CD4-positive, CD25-positive, alpha-beta regulatory T cell (primary cell): ENCODE data around the gene LENG8. TPM values are rescaled to one million over a fixed set of nuclear protein-coding genes. Genes with fewer than 3 reads are reported as not detected.

ENCODE experiments used
- ATAC-seq, 2 donors: fragments of 150-1000 bp; cut with Tn5 transposase; one replicate each; pipeline ENCODE4 v1.10.0; 2021; ENCODE audit warnings: low read depth in 2 of 2, moderate number of reproducible peaks in 2 of 2, moderate library complexity in 1 of 2
- DNase-seq, 3 donors: peaks; one replicate each; pipeline versions ENCODE4 v3.0.0 to v3.0.0-alpha.2; 2012 to 2022; ENCODE audit warnings: mixed read lengths in 1 of 3
- H3K27ac ChIP-seq: one replicate; pipeline ENCODE4 v1.7.0; 2013; ENCODE audit warnings: mild to moderate bottlenecking, low read length; ENCODE audit not compliant: insufficient read depth, poor library complexity, severe bottlenecking
- H3K27me3 ChIP-seq: one replicate; pipeline ENCODE4 v1.7.0; 2013; ENCODE audit warnings: low read length; ENCODE audit not compliant: control insufficient read depth, insufficient read depth
- H3K36me3 ChIP-seq: one replicate; pipeline ENCODE4 v1.7.0; 2013; ENCODE audit warnings: mild to moderate bottlenecking, low read length, moderate library complexity; ENCODE audit not compliant: control insufficient read depth, insufficient read depth
- H3K4me1 ChIP-seq: 2 replicates; pipeline ENCODE4 v1.7.0; 2013; ENCODE audit warnings: mild to moderate bottlenecking, low read length; ENCODE audit not compliant: insufficient read depth, control insufficient read depth, poor library complexity, severe bottlenecking
- H3K4me3 ChIP-seq: one replicate; pipeline ENCODE4 v1.7.0; 2013; ENCODE audit warnings: low read depth, mild to moderate bottlenecking, low read length, moderate library complexity
- H3K9me3 ChIP-seq, 2 experiments: 1 replicate in 1 of 2; 2 replicates in 1 of 2; pipeline ENCODE4 v1.7.0; 2013; ENCODE audit warnings: low read length in 2 of 2, mild to moderate bottlenecking in 1 of 2, moderate library complexity in 1 of 2; ENCODE audit not compliant: control insufficient read depth in 2 of 2
- H3K27ac Mint-ChIP-seq, 3 donors: one replicate each; pipeline ENCODE4 v1.8.0; 2020 to 2022; ENCODE audit warnings: mild to moderate bottlenecking in 3 of 3, mixed read lengths in 3 of 3, moderate library complexity in 2 of 3
- H3K27me3 Mint-ChIP-seq: one replicate; pipeline ENCODE4 v1.8.0; 2022; ENCODE audit warnings: mild to moderate bottlenecking, mixed read lengths
- H3K36me3 Mint-ChIP-seq: one replicate; pipeline ENCODE4 v1.8.0; 2020; ENCODE audit warnings: mixed read lengths
- H3K4me1 Mint-ChIP-seq, 4 donors: one replicate each; pipeline ENCODE4 v1.8.0; 2020 to 2022; ENCODE audit warnings: mixed read lengths in 4 of 4, mild to moderate bottlenecking in 1 of 4
- H3K4me3 Mint-ChIP-seq, 4 donors: one replicate each; pipeline ENCODE4 v1.8.0; 2020 to 2022; ENCODE audit warnings: mild to moderate bottlenecking in 4 of 4, mixed read lengths in 4 of 4, moderate library complexity in 3 of 4
- H3K9me3 Mint-ChIP-seq, 7 donors: one replicate each; pipeline ENCODE4 v1.8.0; 2020 to 2022; ENCODE audit warnings: mixed read lengths in 7 of 7, mild to moderate bottlenecking in 3 of 7, moderate library complexity in 2 of 7
- polyA plus RNA-seq, 4 donors: library from polyadenylated mRNA; unstranded; fragments of 300-500 nt; fragmentation: Illumina TruSeq; gene quantifications; one replicate each; pipeline ENCODE4 v1.2.3, GENCODE V29; 2021
- total RNA-seq: library from RNA; stranded (reverse); gene quantifications from one replicate; pipeline ENCODE4 v1.2.3, GENCODE V29; 2022

LENG8 gene
- total and polyA plus RNA-seq, 5 donors from 2014 or later: 3.9 to 558 (median 6.5) TPM

DNA sequence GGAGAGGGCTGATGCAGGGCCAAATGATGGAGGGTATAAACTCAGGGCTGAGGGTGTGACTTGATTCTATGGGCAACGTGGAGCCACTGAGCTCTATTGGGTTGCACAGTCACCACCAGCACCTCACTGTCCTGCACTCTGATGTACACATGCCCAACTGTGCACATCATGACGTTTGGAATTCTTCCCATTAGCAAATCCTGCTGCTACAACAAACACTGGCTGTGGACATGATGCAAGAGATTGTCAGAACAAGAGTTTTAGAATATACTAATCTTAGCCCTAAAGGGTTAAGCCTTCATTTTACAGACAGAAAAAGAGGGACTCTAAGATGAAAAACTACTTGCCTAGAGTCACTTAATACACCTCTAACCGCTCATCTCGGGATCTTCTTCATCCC is 36.1 kb upstream of the LENG8 start:
- peaks cover 14% of the 10 kb centered on the region for H3K27me3 ChIP-seq
- ATAC-seq (no peak), DNase-seq (no peak)
- Mint-ChIP-seq H3K9me3 (peaks cover 0 to 6% (median 3%) of the 10 kb centered on the region in 7 donors), H3K36me3 (peaks cover 9% of the 10 kb centered on the region), H3K27me3 (peaks cover 14% of the 10 kb centered on the region), H3K4me1 (peaks cover 0 to 16% (median 9%) of the 10 kb centered on the region in 4 donors), H3K4me3 (no peak overlapping the region), H3K27ac (no peak overlapping the region)
- no peaks in the 10 kb centered on the region for H3K36me3 ChIP-seq
- peaks cover 7% of the 10 kb centered on the region for H3K4me1 ChIP-seq
- peaks cover 0 to 5% of the 10 kb centered on the region in 2 experiments for H3K9me3 ChIP-seq
- H3K27ac ChIP-seq: no peak overlapping the region
- no peak overlapping the region for H3K4me3 ChIP-seq

DNA sequence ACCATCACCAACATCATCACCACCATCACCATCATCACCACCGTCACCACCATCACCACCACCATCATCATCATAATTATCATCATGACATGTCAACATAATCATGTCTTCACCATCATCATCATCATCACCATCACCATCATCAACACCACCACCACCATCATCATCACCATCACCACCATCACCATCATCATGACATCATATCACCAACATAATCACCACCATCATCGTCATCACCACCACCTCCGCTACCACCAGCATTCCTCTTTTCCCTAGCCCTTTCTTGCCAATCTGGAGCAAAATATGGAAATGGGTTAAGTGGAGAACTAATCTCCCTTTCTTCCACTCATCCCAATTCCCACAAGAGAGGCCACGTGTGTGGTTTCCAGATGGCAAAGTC is 34.8 kb upstream of the LENG8 start:
- DNase-seq (no peak), ATAC-seq (no peak)
- Histone ChIP-seq H3K9me3 (no peaks in the 10 kb centered on the region), H3K4me3 (no peak overlapping the region), H3K27ac (no peak overlapping the region), H3K27me3 (peaks cover 14% of the 10 kb centered on the region), H3K36me3 (no peaks in the 10 kb centered on the region), H3K4me1 (peaks cover 7% of the 10 kb centered on the region)
- H3K9me3 Mint-ChIP-seq: peaks cover 0 to 5% (median 3%) of the 10 kb centered on the region in 7 donors
- H3K36me3 Mint-ChIP-seq: peaks cover 9% of the 10 kb centered on the region
- no peak overlapping the region for H3K4me3 Mint-ChIP-seq
- H3K27ac Mint-ChIP-seq: no peak overlapping the region
- H3K4me1 Mint-ChIP-seq: peaks cover 0 to 22% (median 10%) of the 10 kb centered on the region in 4 donors
- peaks cover 12% of the 10 kb centered on the region for H3K27me3 Mint-ChIP-seq

DNA sequence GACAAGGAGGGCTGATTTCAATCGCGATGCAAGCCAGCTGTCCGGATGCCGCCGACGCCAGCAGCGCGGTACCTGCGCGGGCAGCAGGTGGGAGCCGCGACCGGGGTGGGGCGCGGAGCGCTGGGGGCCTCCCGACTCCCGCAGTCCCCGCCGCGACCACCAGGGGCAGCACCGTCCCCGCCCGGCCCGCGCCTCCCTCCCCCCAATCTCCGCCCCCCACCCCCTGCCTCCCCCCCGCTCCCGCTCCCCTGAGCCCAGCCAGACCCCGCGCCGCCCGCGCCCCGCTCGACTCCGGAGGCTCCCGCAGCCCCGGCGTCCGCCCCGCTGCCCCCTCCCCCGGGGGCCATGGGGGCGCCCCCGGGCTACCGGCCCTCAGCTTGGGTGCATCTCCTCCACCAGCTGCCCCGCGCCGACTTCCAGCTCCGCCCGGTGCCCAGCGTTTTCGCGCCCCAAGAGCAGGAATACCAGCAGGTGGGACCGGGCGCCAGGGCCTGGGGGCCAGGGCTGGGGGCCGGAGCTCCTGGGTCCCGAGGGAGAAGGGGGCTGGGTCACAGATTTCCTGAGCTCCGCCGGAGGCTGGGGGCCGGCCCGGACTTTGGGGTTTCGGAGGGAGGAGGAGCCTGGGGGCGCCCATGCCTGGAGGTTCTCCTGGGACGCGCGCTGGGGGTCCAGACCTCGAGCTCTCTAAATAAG is 33.6 kb upstream of the LENG8 start, which contains the start of gene TTYH1:
Gene TTYH1, plus strand, starts transcription at position 257 of the 693 bp plus-strand sequence. Its CDS starts 89 bp downstream, at position 346.
- peaks cover 0 to 25% (median 10%) of the 10 kb centered on the region in 4 donors for H3K4me1 Mint-ChIP-seq
- peak within 1 kb of the TSS in 1 of 3 donors; percentile 57 for H3K27ac Mint-ChIP-seq
- no peak within 1 kb of the TSS for H3K4me3 ChIP-seq
- no peak for DNase-seq
- peaks cover 14% of the 10 kb centered on the region for H3K27me3 ChIP-seq
- peaks cover 7% of the 10 kb centered on the region for H3K4me1 ChIP-seq
- no peak within 1 kb of the TSS for H3K27ac ChIP-seq
- no peaks in the 10 kb centered on the region for H3K36me3 ChIP-seq
- peak within 1 kb of the TSS in 1 of 4 donors; percentile 43 for H3K4me3 Mint-ChIP-seq
- peaks cover 10% of the 10 kb centered on the region for H3K27me3 Mint-ChIP-seq
- peak in 1 of 2 donors; percentile 35 for ATAC-seq
- H3K9me3 Mint-ChIP-seq: peaks cover 0 to 4% (median 3%) of the 10 kb centered on the region in 7 donors
- peaks cover 9% of the 10 kb centered on the region for H3K36me3 Mint-ChIP-seq
- no peaks in the 10 kb centered on the region for H3K9me3 ChIP-seq

DNA sequence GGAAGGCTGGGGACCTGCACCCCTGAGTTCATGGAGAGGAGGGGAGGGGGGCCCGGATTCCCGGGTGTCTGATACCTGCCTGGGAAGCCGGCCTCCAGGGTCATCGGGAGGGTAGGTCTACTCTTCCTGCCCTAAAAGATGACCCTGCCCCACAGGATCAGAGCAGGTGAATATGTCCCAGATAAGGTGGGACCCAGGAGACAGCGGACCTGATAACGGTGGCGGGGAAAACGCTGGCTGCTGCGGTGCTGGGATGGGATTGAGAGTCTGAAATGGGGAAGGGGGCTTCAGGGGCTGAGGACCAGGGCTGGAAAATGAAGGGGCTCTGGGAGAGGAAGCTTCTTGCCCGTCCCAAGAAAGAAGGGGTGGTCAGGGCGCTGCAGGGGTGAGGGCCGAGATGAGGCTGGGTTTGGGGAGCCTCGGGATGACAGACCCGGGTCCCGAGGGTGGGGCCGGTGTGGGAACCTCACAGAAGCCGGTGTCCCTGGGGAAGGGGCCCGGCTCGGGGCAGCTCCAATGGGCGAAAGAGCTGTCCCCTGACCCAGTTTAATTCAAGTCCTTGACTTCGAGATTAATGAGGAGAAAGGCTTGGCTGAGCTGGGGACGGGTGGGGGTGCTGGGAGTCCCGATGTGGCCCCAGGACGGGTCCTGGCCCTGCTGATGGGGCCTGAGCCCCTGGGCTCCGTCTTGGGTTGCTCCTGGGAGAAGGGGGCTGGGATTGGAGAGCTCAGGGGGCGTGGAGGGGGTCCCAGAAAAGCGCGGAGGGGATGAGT is 32.9 kb upstream of the LENG8 start:
- Mint-ChIP-seq H3K36me3 (peaks cover 9% of the 10 kb centered on the region), H3K27ac (peak overlapping the region in 1 of 3 donors; percentile 57), H3K4me3 (peak overlapping the region in 1 of 4 donors; percentile 38), H3K9me3 (peaks cover 0 to 4% (median 3%) of the 10 kb centered on the region in 7 donors), H3K4me1 (peaks cover 0 to 25% (median 10%) of the 10 kb centered on the region in 4 donors), H3K27me3 (peaks cover 10% of the 10 kb centered on the region)
- Histone ChIP-seq H3K27me3 (peaks cover 14% of the 10 kb centered on the region), H3K4me3 (no peak overlapping the region), H3K9me3 (no peaks in the 10 kb centered on the region), H3K4me1 (peaks cover 7% of the 10 kb centered on the region), H3K27ac (no peak overlapping the region), H3K36me3 (no peaks in the 10 kb centered on the region)
- ATAC-seq: no peak
- DNase-seq: no peak

DNA sequence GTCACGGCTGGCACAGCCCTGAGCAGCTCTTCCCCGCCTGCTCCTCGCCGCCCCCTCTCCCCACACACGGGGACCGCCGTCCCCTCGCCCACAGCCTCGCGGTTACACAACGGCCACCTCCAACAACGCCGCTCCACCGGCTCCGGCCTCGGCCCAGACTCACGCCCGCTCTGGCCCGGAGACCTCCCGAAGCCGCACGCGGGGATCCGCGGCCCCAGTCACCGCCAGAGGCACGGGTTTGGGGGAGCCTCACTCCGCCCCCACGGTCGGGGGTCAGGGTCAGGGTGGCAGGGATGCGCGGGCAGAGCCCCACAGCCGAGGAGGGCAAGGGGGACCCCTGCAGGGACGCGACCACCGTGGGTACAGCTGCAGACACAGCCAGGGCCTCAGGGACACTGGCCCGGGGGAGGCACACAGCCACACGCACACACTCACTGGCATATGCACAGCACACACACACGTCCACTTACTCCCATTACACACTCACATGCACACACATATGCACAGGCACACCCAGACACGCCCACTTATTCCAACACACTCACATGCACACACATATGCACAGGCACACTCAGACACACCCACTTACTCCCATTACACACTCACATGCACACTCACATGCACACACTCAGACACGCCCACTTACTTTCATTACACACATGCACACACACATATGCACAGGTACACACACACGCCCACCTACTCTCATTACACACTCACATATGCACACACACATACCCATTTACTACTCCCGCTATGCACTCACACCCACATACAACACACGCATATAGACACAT is 32.1 kb upstream of the LENG8 start:
- DNase-seq: no peak
- H3K4me3 Mint-ChIP-seq: peak overlapping the region in 1 of 4 donors; percentile 3

DNA sequence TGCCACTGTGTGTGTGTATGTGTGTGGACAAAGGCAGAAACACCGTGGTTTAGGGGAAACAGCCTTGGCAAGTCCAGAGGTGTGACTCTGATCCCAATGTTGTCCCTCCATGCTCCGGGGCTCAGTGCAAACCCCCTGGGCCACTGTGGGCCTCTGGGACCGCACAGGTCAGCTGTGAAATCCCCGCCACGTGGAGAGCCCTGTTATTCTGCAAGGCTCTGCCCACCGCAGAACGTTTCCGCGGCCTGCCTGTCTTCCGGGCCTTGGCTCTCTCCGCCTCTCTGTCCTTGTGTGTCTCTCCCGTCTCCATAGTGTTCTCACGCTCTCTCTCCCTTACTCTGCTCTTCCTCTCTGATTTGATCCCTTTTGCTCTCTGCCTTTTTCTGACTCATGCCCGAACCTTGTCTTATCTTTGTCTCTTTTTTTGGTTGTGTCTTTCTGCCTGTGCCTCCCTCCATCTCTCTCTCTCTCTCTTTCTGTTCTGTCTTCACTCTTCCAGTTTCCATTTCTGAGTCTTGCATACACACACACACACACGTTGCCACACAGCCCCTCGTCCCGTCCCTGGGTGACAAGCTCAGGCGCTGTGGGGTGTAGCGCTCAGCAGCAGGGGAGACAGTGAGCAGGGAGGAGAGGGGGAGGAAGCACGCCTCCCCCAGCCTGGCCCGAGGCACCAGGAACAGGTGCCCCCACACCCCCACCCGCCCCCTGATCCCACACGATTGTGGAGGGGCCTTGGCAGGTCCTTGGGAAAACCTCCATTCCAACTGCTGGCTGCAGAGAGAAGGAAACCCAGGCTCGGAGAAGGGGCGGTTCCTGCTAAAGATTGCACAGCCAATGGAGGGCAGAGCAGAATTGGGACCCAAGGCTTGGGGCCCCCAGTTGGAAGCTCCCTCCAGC is 30.7 kb upstream of the LENG8 start:
- H3K36me3 ChIP-seq: no peaks in the 10 kb centered on the region
- peak overlapping the region; percentile 13 for H3K4me3 ChIP-seq
- peaks cover 10% of the 10 kb centered on the region for H3K27me3 Mint-ChIP-seq
- peaks cover 14% of the 10 kb centered on the region for H3K27me3 ChIP-seq
- DNase-seq: peak in 1 of 3 donors; percentile 53
- peaks cover 7% of the 10 kb centered on the region for H3K4me1 ChIP-seq
- peaks cover 9% of the 10 kb centered on the region for H3K36me3 Mint-ChIP-seq
- H3K9me3 ChIP-seq: no peaks in the 10 kb centered on the region
- ATAC-seq: peak; percentile 42 to 47
- peak overlapping the region in 1 of 3 donors; percentile 18 for H3K27ac Mint-ChIP-seq
- H3K4me3 Mint-ChIP-seq: peak overlapping the region in 2 of 4 donors; percentile 0 to 59
- peaks cover 0 to 4% (median 2%) of the 10 kb centered on the region in 7 donors for H3K9me3 Mint-ChIP-seq
- no peak overlapping the region for H3K27ac ChIP-seq
- H3K4me1 Mint-ChIP-seq: peaks cover 0 to 25% (median 10%) of the 10 kb centered on the region in 4 donors

More for the DNA sequence above, 32.1 kb upstream of the LENG8 start:
- Mint-ChIP-seq H3K27ac (no peak overlapping the region), H3K4me1 (peaks cover 0 to 25% (median 10%) of the 10 kb centered on the region in 4 donors), H3K27me3 (peaks cover 10% of the 10 kb centered on the region), H3K36me3 (peaks cover 9% of the 10 kb centered on the region), H3K9me3 (peaks cover 0 to 4% (median 2%) of the 10 kb centered on the region in 7 donors)
- H3K27ac ChIP-seq: no peak overlapping the region
- H3K36me3 ChIP-seq: no peaks in the 10 kb centered on the region
- no peak for ATAC-seq
- peaks cover 7% of the 10 kb centered on the region for H3K4me1 ChIP-seq
- no peaks in the 10 kb centered on the region for H3K9me3 ChIP-seq
- H3K27me3 ChIP-seq: peaks cover 14% of the 10 kb centered on the region
- no peak overlapping the region for H3K4me3 ChIP-seq
